Activated T-helper 2 cell treated with anti-CD3 and anti-CD28 coated beads, Interferon-gamma antibody, Interleukin-2, Interleukin-4, amounts not matched to agents 10 μg/mL and 5 μg/mL and 100 μg/mL, durations not matched to agents 14 hours and 24 hours and 36 hours (primary cell): ENCODE data around the gene CCDC185. TPM values are rescaled to one million over a fixed set of nuclear protein-coding genes. Genes with fewer than 3 reads are reported as not detected.

Experiments
- DNase-seq: peaks from one replicate; pipeline ENCODE4 v3.0.0; 2021; ENCODE audit warnings: low spot score
- H3K27ac Mint-ChIP-seq: one replicate; pipeline ENCODE4 v1.8.0; 2021; ENCODE audit warnings: mixed read lengths
- H3K27me3 Mint-ChIP-seq: one replicate; pipeline ENCODE4 v1.8.0; 2021; ENCODE audit warnings: low read depth, mixed read lengths
- H3K36me3 Mint-ChIP-seq: one replicate; pipeline ENCODE4 v1.8.0; 2021; ENCODE audit warnings: low read depth, mixed read lengths
- H3K4me1 Mint-ChIP-seq: one replicate; pipeline ENCODE4 v1.8.0; 2021; ENCODE audit warnings: low read depth, mixed read lengths
- H3K4me3 Mint-ChIP-seq: one replicate; pipeline ENCODE4 v1.8.0; 2021; ENCODE audit warnings: low read depth, mild to moderate bottlenecking, moderate library complexity, mixed read lengths
- H3K9me3 Mint-ChIP-seq: one replicate; pipeline ENCODE4 v1.8.0; 2021; ENCODE audit warnings: mixed read lengths
- intact Hi-C: fragments of 100-400 bp; cut with micrococcal nuclease; formaldehyde crosslinking; loops from one replicate; pipeline ENCODE4 v1.15.1; 2023
- total RNA-seq: library from RNA; stranded (reverse); gene quantifications from 2 replicates; pipeline ENCODE4 v1.2.3, GENCODE V29; 2022

CCDC185 gene
- total RNA-seq, 1 donor from 2014 or later = not detected

DNA sequence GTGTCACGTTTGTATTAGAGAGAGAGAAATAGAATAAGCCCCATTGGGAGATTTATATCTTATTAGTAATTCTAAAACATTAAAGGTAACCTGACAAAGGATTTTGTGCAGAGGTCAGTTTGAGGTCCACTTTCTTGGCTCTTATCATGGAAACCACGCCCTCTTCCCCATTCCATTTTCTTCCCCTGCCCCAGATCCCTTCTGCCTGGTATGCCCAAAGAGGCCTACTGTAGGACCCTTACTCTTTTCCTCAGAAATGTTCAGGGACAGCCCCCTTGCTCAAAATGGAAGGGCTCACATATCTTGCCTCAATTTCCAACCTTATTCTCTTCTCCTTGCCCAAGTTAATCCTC lies 9.6 kb downstream of the CCDC185 start:
- Mint-ChIP-seq H3K4me1 (peaks cover 4% of the 10 kb centered on the region), H3K9me3 (peaks cover 17% of the 10 kb centered on the region), H3K27me3 (peaks cover 10% of the 10 kb centered on the region), H3K4me3 (no peak overlapping the region), H3K27ac (no peak overlapping the region), H3K36me3 (no peaks in the 10 kb centered on the region)
- intact Hi-C loops = no loop called here
- no peak for DNase-seq

DNA sequence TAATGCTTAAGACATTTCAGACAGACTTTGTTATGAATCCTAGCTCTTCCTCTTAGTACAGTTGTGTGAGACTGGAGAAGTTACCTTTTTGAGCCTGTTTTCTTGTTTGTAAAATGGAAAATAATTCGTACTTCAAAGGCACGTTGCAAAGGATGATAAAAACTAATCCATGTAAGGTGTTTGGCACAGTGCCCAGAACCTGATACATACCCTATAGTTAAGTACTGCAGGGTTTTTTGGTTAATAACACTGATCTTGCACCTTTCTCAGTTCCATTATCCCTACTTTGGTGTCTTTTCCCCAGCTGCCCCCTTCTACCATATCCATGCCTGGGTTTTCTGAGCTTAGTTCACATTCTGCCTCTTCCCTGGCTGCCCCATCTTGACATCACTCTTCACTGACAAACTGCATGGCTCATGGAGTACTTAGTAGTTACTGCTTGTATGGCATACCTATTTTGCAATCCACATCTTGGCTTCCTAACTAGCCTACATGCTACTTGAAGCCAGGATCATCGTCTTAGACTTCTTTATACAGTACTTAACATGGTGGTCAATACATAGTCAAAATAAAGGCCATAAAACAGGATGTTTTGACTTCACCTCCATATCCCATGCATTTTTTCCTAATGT lies 10.1 kb downstream of the CCDC185 start:
- intact Hi-C loops = no loop called here
- no peak for DNase-seq
- no peak overlapping the region for H3K27ac Mint-ChIP-seq
- peaks cover 17% of the 10 kb centered on the region for H3K9me3 Mint-ChIP-seq
- peaks cover 4% of the 10 kb centered on the region for H3K4me1 Mint-ChIP-seq
- H3K4me3 Mint-ChIP-seq = no peak overlapping the region
- peaks cover 10% of the 10 kb centered on the region for H3K27me3 Mint-ChIP-seq
- H3K36me3 Mint-ChIP-seq = no peaks in the 10 kb centered on the region

GRCh38 chr1:223405507-223405906 lies 12.3 kb downstream of the CCDC185 start:
- H3K36me3 Mint-ChIP-seq = no peaks in the 10 kb centered on the region
- peaks cover 4% of the 10 kb centered on the region for H3K4me1 Mint-ChIP-seq
- H3K9me3 Mint-ChIP-seq = peaks cover 17% of the 10 kb centered on the region
- H3K27me3 Mint-ChIP-seq = peaks cover 10% of the 10 kb centered on the region
- no peak for DNase-seq
- no peak overlapping the region for H3K27ac Mint-ChIP-seq
- no peak overlapping the region for H3K4me3 Mint-ChIP-seq
- intact Hi-C loops = no loop called here

- Mint-ChIP-seq H3K36me3 (no peaks in the 10 kb centered on the region), H3K27me3 (peaks cover 17% of the 10 kb centered on the region), H3K27ac (no peak overlapping the region), H3K4me3 (no peak overlapping the region), H3K4me1 (no peaks in the 10 kb centered on the region), H3K9me3 (peaks cover 4% of the 10 kb centered on the region)
- intact Hi-C loops = no loop called here
- DNase-seq = no peak
Observed at GRCh38 chr1:223410036-223410435, 16.8 kb downstream of the CCDC185 start.

- intact Hi-C loops = no loop called here
- H3K36me3 Mint-ChIP-seq = no peaks in the 10 kb centered on the region
- H3K4me3 Mint-ChIP-seq = no peak overlapping the region
- no peaks in the 10 kb centered on the region for H3K4me1 Mint-ChIP-seq
- no peak for DNase-seq
- H3K9me3 Mint-ChIP-seq = peaks cover 4% of the 10 kb centered on the region
- no peak overlapping the region for H3K27ac Mint-ChIP-seq
- H3K27me3 Mint-ChIP-seq = peaks cover 15% of the 10 kb centered on the region
Observed at GRCh38 chr1:223411309-223411708, 18.1 kb downstream of the CCDC185 start.

GRCh38 chr1:223411710-223412109 lies 18.5 kb downstream of the CCDC185 start:
- H3K36me3 Mint-ChIP-seq = no peaks in the 10 kb centered on the region
- intact Hi-C loops = no loop called here
- no peak overlapping the region for H3K27ac Mint-ChIP-seq
- no peaks in the 10 kb centered on the region for H3K4me1 Mint-ChIP-seq
- H3K4me3 Mint-ChIP-seq = no peak overlapping the region
- DNase-seq = no peak
- peaks cover 11% of the 10 kb centered on the region for H3K27me3 Mint-ChIP-seq
- H3K9me3 Mint-ChIP-seq = peaks cover 1% of the 10 kb centered on the region

DNA sequence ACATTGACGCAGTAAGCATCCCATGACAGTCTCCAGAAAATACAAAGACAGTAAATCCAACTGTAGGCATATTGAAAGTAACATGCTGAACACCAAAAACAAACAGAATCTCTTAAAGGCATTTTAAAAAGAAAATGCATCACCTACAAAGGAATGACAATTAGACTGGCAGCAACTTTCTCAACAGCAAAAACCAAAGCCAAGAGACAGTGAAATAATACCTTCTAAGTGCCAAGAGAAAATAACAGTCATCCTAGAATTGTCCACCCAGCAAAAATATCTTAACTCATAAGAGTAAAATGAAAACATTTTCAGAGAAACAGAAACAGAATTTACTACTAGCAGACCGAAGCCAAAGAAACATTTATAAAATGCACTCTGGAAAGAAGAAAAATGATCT lies 20.0 kb downstream of the CCDC185 start:
- peaks cover 8% of the 10 kb centered on the region for H3K27me3 Mint-ChIP-seq
- no peak overlapping the region for H3K4me3 Mint-ChIP-seq
- no peaks in the 10 kb centered on the region for H3K36me3 Mint-ChIP-seq
- intact Hi-C loops = no loop called here
- H3K9me3 Mint-ChIP-seq = no peaks in the 10 kb centered on the region
- no peaks in the 10 kb centered on the region for H3K4me1 Mint-ChIP-seq
- no peak for DNase-seq
- no peak overlapping the region for H3K27ac Mint-ChIP-seq

GRCh38 chr1:223417444-223417843 lies 24.2 kb downstream of the CCDC185 start:
- H3K4me3 Mint-ChIP-seq = no peak overlapping the region
- no peaks in the 10 kb centered on the region for H3K36me3 Mint-ChIP-seq
- H3K27me3 Mint-ChIP-seq = peaks cover 8% of the 10 kb centered on the region

DNA sequence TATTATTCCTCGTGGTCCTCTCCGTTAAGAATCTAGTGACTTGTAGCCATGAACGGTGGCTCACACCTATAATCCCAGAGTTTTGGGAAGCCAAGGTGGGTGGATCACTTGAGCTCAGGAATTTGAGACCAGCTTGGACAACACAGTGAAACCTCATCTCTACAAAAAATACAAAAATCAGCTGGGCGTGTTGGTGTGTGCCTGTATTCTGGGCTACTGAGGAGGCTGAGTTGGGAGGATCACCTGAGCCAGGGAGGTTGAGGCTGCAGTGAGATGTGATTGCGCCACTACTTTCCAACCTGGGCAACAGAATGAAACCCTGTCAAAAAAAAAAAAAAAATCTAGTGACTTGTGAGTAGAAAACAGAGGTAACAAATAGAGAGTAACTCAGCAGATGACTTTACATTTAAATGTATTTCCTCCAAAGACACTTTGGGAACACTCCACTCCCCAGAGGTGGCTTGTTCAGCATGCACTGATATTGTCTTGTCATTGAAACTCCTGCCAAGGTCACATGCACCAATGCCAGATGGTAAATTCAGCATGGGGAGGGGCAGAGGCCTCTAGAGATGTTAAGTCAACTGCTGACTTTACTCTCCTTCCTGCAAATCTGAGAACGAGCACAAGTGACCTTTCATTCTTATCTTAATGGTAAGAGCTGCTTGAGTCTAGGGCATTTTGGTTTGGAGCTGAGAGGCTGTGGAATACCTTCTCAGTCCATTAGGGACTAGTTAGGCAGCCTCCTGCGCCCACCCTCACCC lies 24.9 kb downstream of the CCDC185 start:
- peaks cover 5% of the 10 kb centered on the region for H3K27me3 Mint-ChIP-seq
- H3K4me3 Mint-ChIP-seq = no peak overlapping the region
- DNase-seq = no peak
- H3K27ac Mint-ChIP-seq = no peak overlapping the region
- no peaks in the 10 kb centered on the region for H3K9me3 Mint-ChIP-seq
- intact Hi-C loops = no loop called here
- no peaks in the 10 kb centered on the region for H3K36me3 Mint-ChIP-seq
- no peaks in the 10 kb centered on the region for H3K4me1 Mint-ChIP-seq

More at GRCh38 chr1:223417444-223417843, 24.2 kb downstream of the CCDC185 start:
- no peak overlapping the region for H3K27ac Mint-ChIP-seq
- no peak for DNase-seq
- H3K9me3 Mint-ChIP-seq = no peaks in the 10 kb centered on the region
- H3K4me1 Mint-ChIP-seq = no peaks in the 10 kb centered on the region
- intact Hi-C loops = no loop called here

- H3K4me3 Mint-ChIP-seq = no peak overlapping the region
- DNase-seq = no peak
- intact Hi-C loops = no loop called here
- no peaks in the 10 kb centered on the region for H3K36me3 Mint-ChIP-seq
- no peaks in the 10 kb centered on the region for H3K27me3 Mint-ChIP-seq
- H3K27ac Mint-ChIP-seq = no peak overlapping the region
- no peaks in the 10 kb centered on the region for H3K9me3 Mint-ChIP-seq
- H3K4me1 Mint-ChIP-seq = no peaks in the 10 kb centered on the region
Observed at GRCh38 chr1:223419115-223419514, 25.9 kb downstream of the CCDC185 start.

DNA sequence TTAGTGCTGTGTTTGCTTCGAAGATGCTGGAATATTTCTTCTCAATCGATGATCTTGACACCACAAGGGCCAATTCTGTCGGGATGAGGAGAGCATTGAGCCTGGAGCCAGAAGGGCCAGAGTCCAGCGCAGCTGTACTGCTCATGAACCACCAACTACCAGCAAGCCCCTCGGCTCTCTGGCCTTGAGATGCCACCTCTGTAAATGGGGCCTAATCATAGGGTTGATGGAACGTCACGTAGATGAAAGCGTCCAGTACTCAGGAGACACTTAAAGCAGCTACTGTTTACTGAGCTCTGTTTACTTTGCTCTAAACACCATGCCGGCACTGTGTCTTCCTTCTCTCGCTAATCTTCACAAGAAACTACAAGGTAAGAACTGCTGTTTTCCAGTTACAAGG lies 26.3 kb downstream of the CCDC185 start:
- no peaks in the 10 kb centered on the region for H3K27me3 Mint-ChIP-seq
- no peak overlapping the region for H3K27ac Mint-ChIP-seq
- H3K4me3 Mint-ChIP-seq = no peak overlapping the region
- intact Hi-C loops = no loop called here
- no peaks in the 10 kb centered on the region for H3K4me1 Mint-ChIP-seq
- DNase-seq = no peak
- H3K9me3 Mint-ChIP-seq = no peaks in the 10 kb centered on the region
- H3K36me3 Mint-ChIP-seq = no peaks in the 10 kb centered on the region

DNA sequence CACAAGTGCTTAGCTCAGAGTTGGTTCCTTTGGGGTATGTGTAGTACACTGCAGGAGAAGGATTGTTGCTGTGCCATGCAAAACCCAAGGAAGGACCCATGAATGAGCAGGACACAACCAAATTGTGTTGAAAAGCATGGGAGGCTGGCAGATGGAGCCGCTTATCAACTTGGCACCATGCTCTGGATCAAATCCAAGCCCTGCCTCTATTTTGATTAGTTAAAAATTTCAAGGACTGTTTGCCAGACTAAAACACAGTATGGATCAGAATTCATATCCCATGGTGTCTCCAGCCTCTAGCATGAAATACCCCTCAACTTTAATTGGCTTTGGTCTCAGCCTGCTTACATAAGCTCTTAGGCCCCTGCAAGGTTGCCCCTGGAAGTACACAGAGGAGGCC lies 27.8 kb downstream of the CCDC185 start:
- H3K27ac Mint-ChIP-seq = no peak overlapping the region
- DNase-seq = no peak
- H3K9me3 Mint-ChIP-seq = no peaks in the 10 kb centered on the region
- no peaks in the 10 kb centered on the region for H3K4me1 Mint-ChIP-seq
- no peaks in the 10 kb centered on the region for H3K36me3 Mint-ChIP-seq
- no peak overlapping the region for H3K4me3 Mint-ChIP-seq
- intact Hi-C loops = no loop called here
- no peaks in the 10 kb centered on the region for H3K27me3 Mint-ChIP-seq

DNA sequence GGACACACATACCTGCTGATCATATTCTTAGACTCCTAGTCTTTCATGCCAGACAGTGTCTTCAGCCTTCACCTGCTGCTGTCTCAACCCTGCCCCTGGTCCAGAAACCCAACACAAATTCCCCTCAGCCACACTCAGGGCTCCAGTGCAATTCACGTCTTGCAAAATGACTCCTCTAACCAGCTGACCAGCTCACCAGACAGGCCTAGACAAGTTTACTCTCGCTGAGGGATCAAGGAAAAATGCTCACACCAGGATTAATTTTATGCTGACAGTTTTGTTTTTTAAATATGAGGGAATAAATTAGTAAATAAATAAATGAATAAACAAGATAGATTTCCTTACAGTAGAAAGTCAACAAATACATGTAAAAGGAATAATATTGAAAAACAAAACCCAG lies 28.5 kb downstream of the CCDC185 start:
- Mint-ChIP-seq H3K27ac (no peak overlapping the region), H3K4me3 (no peak overlapping the region), H3K36me3 (no peaks in the 10 kb centered on the region), H3K27me3 (no peaks in the 10 kb centered on the region), H3K9me3 (no peaks in the 10 kb centered on the region), H3K4me1 (no peaks in the 10 kb centered on the region)
- no peak for DNase-seq
- intact Hi-C loops = no loop called here
